GM12874 (cell line): ENCODE results near the gene SNX24.

Source experiments
- CTCF ChIP-seq: IDR thresholded peaks from 2 replicates; pipeline ENCODE4 v1.5.1; 2011; ENCODE audit warnings: low read depth, mild to moderate bottlenecking, control low read depth, low read length, moderate library complexity; ENCODE audit not compliant: insufficient read depth

SNX24 gene

GRCh38 chr5:122874179-122874875 lies 28.9 kb downstream of the SNX24 start:
- no peak for TF ChIP-seq CTCF

- no peak for TF ChIP-seq CTCF
Measured at GRCh38 chr5:122877518-122877917, 32.1 kb downstream of the SNX24 start.

- no peak for TF ChIP-seq CTCF
Measured at GRCh38 chr5:122879076-122879475, 33.7 kb downstream of the SNX24 start.

GRCh38 chr5:122880170-122880689 lies 34.8 kb downstream of the SNX24 start:
- no peak for TF ChIP-seq CTCF

- TF ChIP-seq CTCF = no peak
Measured at GRCh38 chr5:122880749-122881148, 35.3 kb downstream of the SNX24 start.

GRCh38 chr5:122882831-122883230 lies 37.4 kb downstream of the SNX24 start:
- no peak for TF ChIP-seq CTCF

- TF ChIP-seq CTCF = no peak
Measured at GRCh38 chr5:122885045-122885517, 39.7 kb downstream of the SNX24 start.
